DLD1 (cell line): ENCODE measurements around the gene MFSD11.
"Not testable (repeated sequence)": the region's sequence is repeated elsewhere in the genome, so short reads cannot be mapped to it uniquely, and the experiment has no call there.

Experiments used
- in situ Hi-C: cut with HindIII; loops from 2 replicates; pipeline ENCODE4 v1.10.0; 2017; ENCODE audit warnings: low sequenced_read_pairs

MFSD11 gene

GRCh38 chr17:76742958-76743357 lies 5.0 kb downstream of the MFSD11 start:
- in situ Hi-C loops = no loop called here

- in situ Hi-C loops = no loop called here
Measured at GRCh38 chr17:76744747-76745146, 6.8 kb downstream of the MFSD11 start.

GRCh38 chr17:76745785-76746184 lies 7.9 kb downstream of the MFSD11 start:
- in situ Hi-C loops = not testable (repeated sequence)

- in situ Hi-C loops = no loop called here
Measured at GRCh38 chr17:76747716-76748363, 9.9 kb downstream of the MFSD11 start.

- in situ Hi-C loops = no loop called here
Measured at GRCh38 chr17:76748657-76749056, 10.7 kb downstream of the MFSD11 start.

- in situ Hi-C loops = no loop called here
Measured at GRCh38 chr17:76751416-76751993, 13.6 kb downstream of the MFSD11 start.

GRCh38 chr17:76752006-76752405 lies 14.1 kb downstream of the MFSD11 start:
- in situ Hi-C loops = no loop called here

- in situ Hi-C loops = no loop called here
Measured at GRCh38 chr17:76753061-76753961, 15.4 kb downstream of the MFSD11 start.

- in situ Hi-C loops = no loop called here
Measured at GRCh38 chr17:76755285-76755684, 17.4 kb downstream of the MFSD11 start.

- in situ Hi-C loops = no loop called here
Measured at GRCh38 chr17:76757256-76757655, 19.3 kb downstream of the MFSD11 start.

GRCh38 chr17:76758570-76758969 lies 20.7 kb downstream of the MFSD11 start:
- in situ Hi-C loops = no loop called here

- in situ Hi-C loops = no loop called here
Measured at GRCh38 chr17:76772842-76773525, 35.1 kb downstream of the MFSD11 start.

- in situ Hi-C loops = no loop called here
Measured at GRCh38 chr17:76775021-76775600, 37.2 kb downstream of the MFSD11 start.

- in situ Hi-C loops = no loop called here
Measured at GRCh38 chr17:76781056-76781982, 43.4 kb downstream of the MFSD11 start.

GRCh38 chr17:76783146-76783545 lies 45.2 kb downstream of the MFSD11 start:
- in situ Hi-C loops = no loop called here

- in situ Hi-C loops = no loop called here
Measured at GRCh38 chr17:76784926-76785325, 47.0 kb downstream of the MFSD11 start.

- in situ Hi-C loops = not testable (repeated sequence)
Measured at GRCh38 chr17:76787866-76788265, 49.9 kb downstream of the MFSD11 start.

- in situ Hi-C loops = no loop called here
Measured at GRCh38 chr17:76789235-76789788, 51.4 kb downstream of the MFSD11 start.
